ENCODE results near the gene FCRLA.

- no peak for TF ChIP-seq ZNF449 (tag by site-specific recombination; IDR thresholded peaks at IDR 0.05)
- no peak for TF ChIP-seq ZNF394 (tag by site-specific recombination; IDR thresholded peaks at IDR 0.05; ENCODE audit: borderline replicate concordance)
- no peak for TF ChIP-seq BCL11A (tag by site-specific recombination; IDR thresholded peaks at IDR 0.05; ENCODE audit: low read depth)
- TF ChIP-seq SALL2 (tag by site-specific recombination; IDR thresholded peaks at IDR 0.05; ENCODE audit: borderline replicate concordance): no peak
These were observed 28.8 kb downstream of the FCRLA start for GRCh38 chr1:161735837-161736236.

All from HEK293 (cell line).